Mesenchymal stem cell (in vitro differentiated cells and primary cell): ENCODE results near the gene ADIRF.
"Not testable (repeated sequence)": the region's sequence is repeated elsewhere in the genome, so short reads cannot be mapped to it uniquely, and the experiment has no call there.

ENCODE experiments used
- DNase-seq: peaks from one replicate; pipeline ENCODE4 v3.0.0-alpha.2; 2013
- H2AFZ ChIP-seq: one replicate; pipeline ENCODE4 v1.6.1; 2013; ENCODE audit warnings: low read depth, mild to moderate bottlenecking, control low read depth, inconsistent platforms, low read length, moderate library complexity
- H2AK5ac ChIP-seq: 2 replicates; pipeline ENCODE4 v1.6.1; 2013; ENCODE audit warnings: low read length, moderate library complexity, mild to moderate bottlenecking, inconsistent platforms; ENCODE audit not compliant: severe bottlenecking
- H2BK120ac ChIP-seq: one replicate; pipeline ENCODE4 v1.6.1; 2013; ENCODE audit warnings: low read depth, mild to moderate bottlenecking, inconsistent platforms, low read length, moderate library complexity
- H2BK12ac ChIP-seq, 2 experiments: one replicate each; pipeline ENCODE4 v1.6.1; 2013; ENCODE audit warnings: inconsistent platforms in 2 of 2, low read length in 2 of 2, mild to moderate bottlenecking in 2 of 2, moderate library complexity in 2 of 2, control low read depth in 1 of 2
- H2BK15ac ChIP-seq: one replicate; pipeline ENCODE4 v1.6.1; 2013; ENCODE audit warnings: mild to moderate bottlenecking, low read depth, inconsistent platforms; ENCODE audit not compliant: poor library complexity, severe bottlenecking
- H2BK5ac ChIP-seq: 2 replicates; pipeline ENCODE4 v1.6.1; 2013; ENCODE audit warnings: low read depth, mild to moderate bottlenecking, low read length, control low read depth, inconsistent platforms; ENCODE audit not compliant: poor library complexity, severe bottlenecking
- H3K14ac ChIP-seq, 2 experiments: one replicate each; pipeline ENCODE4 v1.6.1; 2013; ENCODE audit warnings: inconsistent platforms in 2 of 2, low read length in 2 of 2, control low read depth in 1 of 2, mild to moderate bottlenecking in 1 of 2, moderate library complexity in 1 of 2
- H3K18ac ChIP-seq, 2 experiments: one replicate each; pipeline ENCODE4 v1.6.1; 2013; ENCODE audit warnings: inconsistent platforms in 2 of 2, low read length in 2 of 2, control low read depth in 1 of 2, low read depth in 1 of 2, mild to moderate bottlenecking in 1 of 2
- H3K23ac ChIP-seq, 2 experiments: one replicate each; pipeline ENCODE4 v1.6.1; 2013; ENCODE audit warnings: inconsistent platforms in 2 of 2, low read length in 2 of 2, mild to moderate bottlenecking in 2 of 2, moderate library complexity in 2 of 2, control low read depth in 1 of 2
- H3K27ac ChIP-seq: 2 replicates; pipeline ENCODE4 v1.5.1; 2013; ENCODE audit warnings: mild to moderate bottlenecking, moderate library complexity, low read length, control low read depth, inconsistent platforms; ENCODE audit not compliant: poor library complexity, severe bottlenecking
- H3K27me3 ChIP-seq, 2 experiments: 2 replicates each; pipeline versions ENCODE4 v1.6.1 to v1.7.0; 2013; ENCODE audit warnings: low read length in 2 of 2, mild to moderate bottlenecking in 2 of 2, moderate library complexity in 2 of 2, control low read depth in 1 of 2, inconsistent platforms in 1 of 2; ENCODE audit not compliant: control insufficient read depth in 1 of 2, insufficient read depth in 1 of 2
- H3K36me3 ChIP-seq, 2 experiments: 2 replicates each; pipeline versions ENCODE4 v1.6.1 to v1.7.0; 2013; ENCODE audit warnings: low read length in 2 of 2, control low read depth in 1 of 2, inconsistent platforms in 1 of 2, low read depth in 1 of 2, mild to moderate bottlenecking in 1 of 2; ENCODE audit not compliant: insufficient read depth in 2 of 2, control insufficient read depth in 1 of 2
- H3K4ac ChIP-seq, 2 experiments: one replicate each; pipeline ENCODE4 v1.6.1; 2013; ENCODE audit warnings: inconsistent platforms in 2 of 2, low read length in 2 of 2, mild to moderate bottlenecking in 2 of 2, moderate library complexity in 2 of 2, control low read depth in 1 of 2, low read depth in 1 of 2
- H3K4me1 ChIP-seq: 2 replicates; pipeline ENCODE4 v1.6.1; 2013; ENCODE audit warnings: low read depth, low read length, control low read depth; ENCODE audit not compliant: control insufficient read depth, insufficient read depth
- H3K4me2 ChIP-seq: 2 replicates; pipeline ENCODE4 v1.6.1; 2013; ENCODE audit warnings: low read length, mild to moderate bottlenecking, inconsistent platforms; ENCODE audit not compliant: poor library complexity, severe bottlenecking
- H3K4me3 ChIP-seq, 2 experiments: 2 replicates each; pipeline versions ENCODE4 v1.5.1 to v1.7.0; 2013; ENCODE audit warnings: low read length in 2 of 2, mild to moderate bottlenecking in 2 of 2, control low read depth in 1 of 2, low read depth in 1 of 2; ENCODE audit not compliant: insufficient read depth in 1 of 2
- H3K79me1 ChIP-seq: replicated peaks from 2 replicates; pipeline ENCODE4 v1.6.1; 2013; ENCODE audit warnings: mild to moderate bottlenecking, control low read depth, low read length, inconsistent platforms; ENCODE audit not compliant: poor library complexity, severe bottlenecking
- H3K9ac ChIP-seq: 2 replicates; pipeline ENCODE4 v1.7.0; 2013; ENCODE audit warnings: mild to moderate bottlenecking, low read length, moderate library complexity
- H3K9me3 ChIP-seq: 2 replicates; pipeline ENCODE4 v1.7.0; 2013; ENCODE audit warnings: mild to moderate bottlenecking, low read length; ENCODE audit not compliant: control insufficient read depth
- H4K8ac ChIP-seq: one replicate; pipeline ENCODE4 v1.6.1; 2013; ENCODE audit warnings: inconsistent platforms, mild to moderate bottlenecking, low read length, moderate library complexity
- H4K91ac ChIP-seq: one replicate; pipeline ENCODE4 v1.6.1; 2013; ENCODE audit warnings: mild to moderate bottlenecking, low read length, inconsistent platforms
- WGBS: methylation state at CpG from one replicate; pipeline ENCODE4 v1.1.7; 2013; ENCODE audit warnings: mixed read lengths; 5-methylcytosine and 5-hydroxymethylcytosine counted together

ADIRF gene

GRCh38 chr10:86938260-86938659, 30.0 kb upstream of the ADIRF start:
- H2BK12ac ChIP-seq, result no peak overlapping the region
- no peak overlapping the region for H3K23ac ChIP-seq

GRCh38 chr10:86940076-86940475, 28.2 kb upstream of the ADIRF start:
- not testable (repeated sequence) for H3K27ac ChIP-seq, H3K23ac ChIP-seq, H2AK5ac ChIP-seq, H3K4ac ChIP-seq, H3K9me3 ChIP-seq, DNase-seq, H3K18ac ChIP-seq, H2BK15ac ChIP-seq, H2BK12ac ChIP-seq, H4K91ac ChIP-seq, H3K4me1 ChIP-seq, H2BK120ac ChIP-seq, H2BK5ac ChIP-seq, H3K9ac ChIP-seq, H3K27me3 ChIP-seq, H4K8ac ChIP-seq, H3K79me1 ChIP-seq, H2AFZ ChIP-seq, H3K14ac ChIP-seq, H3K4me3 ChIP-seq, H3K4me2 ChIP-seq
- WGBS, result 95% methylated on average over 16 of the region's 16 CpGs
- peaks cover 0 to 20% of the 10 kb centered on the region in 2 experiments for H3K36me3 ChIP-seq

More at GRCh38 chr10:86938260-86938659, 30.0 kb upstream of the ADIRF start:
- H3K79me1 ChIP-seq, result no peaks in the 10 kb centered on the region
- no peak overlapping the region for H2BK15ac ChIP-seq
- no peak overlapping the region for H3K18ac ChIP-seq
- H4K8ac ChIP-seq, result peak overlapping the region; percentile 69
- H3K36me3 ChIP-seq, result peaks cover 0 to 23% of the 10 kb centered on the region in 2 experiments
- H2AFZ ChIP-seq, result no peak overlapping the region
- 94% methylated on average over 2 of the region's 2 CpGs for WGBS
- DNase-seq, result no peak
- no peak overlapping the region for H2AK5ac ChIP-seq
- peak overlapping the region; percentile 36 for H4K91ac ChIP-seq
- H3K14ac ChIP-seq, result no peak overlapping the region
- no peak overlapping the region for H2BK5ac ChIP-seq
- no peaks in the 10 kb centered on the region for H3K9me3 ChIP-seq
- no peak overlapping the region for H3K4me3 ChIP-seq
- H3K27me3 ChIP-seq, result no peaks in the 10 kb centered on the region
- no peak overlapping the region for H3K4ac ChIP-seq
- peaks cover 13% of the 10 kb centered on the region for H3K4me1 ChIP-seq
- no peak overlapping the region for H2BK120ac ChIP-seq
- H3K4me2 ChIP-seq, result no peak overlapping the region
- no peak overlapping the region for H3K9ac ChIP-seq
- no peak overlapping the region for H3K27ac ChIP-seq

GRCh38 chr10:86940677-86941076, 27.6 kb upstream of the ADIRF start:
- Histone ChIP-seq H3K9me3 (no peaks in the 10 kb centered on the region), H3K14ac (no peak overlapping the region)

GRCh38 chr10:86941426-86941825, 26.9 kb upstream of the ADIRF start:
- Histone ChIP-seq H3K23ac (no peak overlapping the region), H3K4ac (no peak overlapping the region), H3K27me3 (peaks cover 0 to under 1% of the 10 kb centered on the region in 2 experiments), H3K79me1 (no peaks in the 10 kb centered on the region), H2BK120ac (no peak overlapping the region), H2BK5ac (no peak overlapping the region), H3K27ac (no peak overlapping the region), H3K18ac (no peak overlapping the region), H3K9me3 (no peaks in the 10 kb centered on the region), H2BK15ac (no peak overlapping the region), H3K36me3 (peaks cover 0 to 7% of the 10 kb centered on the region in 2 experiments), H3K9ac (no peak overlapping the region), H4K8ac (no peak overlapping the region), H2AFZ (no peak overlapping the region), H2AK5ac (no peak overlapping the region), H3K14ac (no peak overlapping the region), H3K4me2 (no peak overlapping the region), H4K91ac (no peak overlapping the region), H2BK12ac (no peak overlapping the region), H3K4me3 (no peak overlapping the region), H3K4me1 (peaks cover 11% of the 10 kb centered on the region)
- 100% methylated on average over 1 of the region's 2 CpGs for WGBS
- no peak for DNase-seq

More at GRCh38 chr10:86940677-86941076, 27.6 kb upstream of the ADIRF start:
- H3K9ac ChIP-seq, result no peak overlapping the region
- no peak overlapping the region for H4K8ac ChIP-seq
- H3K27ac ChIP-seq, result no peak overlapping the region
- H3K79me1 ChIP-seq, result no peaks in the 10 kb centered on the region
- H2BK12ac ChIP-seq, result peak overlapping the region in 1 of 2 experiments; percentile 15
- no peak overlapping the region for H2BK5ac ChIP-seq
- H3K4me2 ChIP-seq, result no peak overlapping the region
- H4K91ac ChIP-seq, result no peak overlapping the region
- no peak overlapping the region for H2AFZ ChIP-seq
- no peak overlapping the region for H2AK5ac ChIP-seq
- H3K4me1 ChIP-seq, result peaks cover 13% of the 10 kb centered on the region
- DNase-seq, result no peak
- H3K4ac ChIP-seq, result no peak overlapping the region
- H3K23ac ChIP-seq, result no peak overlapping the region
- no peak overlapping the region for H3K18ac ChIP-seq
- no peaks in the 10 kb centered on the region for H3K27me3 ChIP-seq
- 93% methylated on average over 6 of the region's 6 CpGs for WGBS
- peaks cover 0 to 14% of the 10 kb centered on the region in 2 experiments for H3K36me3 ChIP-seq
- H2BK15ac ChIP-seq, result no peak overlapping the region
- H2BK120ac ChIP-seq, result no peak overlapping the region
- no peak overlapping the region for H3K4me3 ChIP-seq
